Hair follicular keratinocyte (primary cell): ENCODE results near the gene KRI1. TPM values are rescaled to one million over a fixed set of nuclear protein-coding genes. Genes with fewer than 3 reads are reported as not detected.

Source experiments
- total RNA-seq: library from RNA; depleted of rRNA; stranded (reverse); fragments of >200 nt; gene quantifications from 2 replicates; pipeline ENCODE4 v1.2.3, GENCODE V29; 2015

The KRI1 gene
- 11.6 and 17.7 TPM in 2 replicates for total RNA-seq

GRCh38 chr19:10565567-10566407, at the start of gene KRI1:
TSS of gene KRI1 (minus strand) at chr19:10566010. CDS start at chr19:10565999, 11 bp downstream.

GRCh38 chr19:10587022-10587838, 21.4 kb upstream of the KRI1 start, which contains the start of gene AP1M2:
TSS of gene AP1M2 (minus strand) at chr19:10587312. CDS start at chr19:10587231, 81 bp downstream.

GRCh38 chr19:10568826-10569651, 3.2 kb upstream of the KRI1 start, which contains the start of gene CDKN2D:
TSS of gene CDKN2D (minus strand) at chr19:10568979. CDS start at chr19:10568653, 326 bp downstream.

GRCh38 chr19:10543420-10544241, 22.2 kb downstream of the KRI1 start, which contains the start of gene ATG4D:
TSS of gene ATG4D (plus strand) at chr19:10543904. CDS start at chr19:10544091, 187 bp downstream.

GRCh38 chr19:10517361-10517759, 48.5 kb downstream of the KRI1 start, which contains the start of gene S1PR5:
TSS of gene S1PR5 (minus strand) at chr19:10517447. CDS start at chr19:10515011, 2,436 bp downstream.

Other genes with a start within 250 kb of the KRI1 start
- 21.6 and 34.8 TPM in 2 replicates for gene FDX2, start 250.0 kb downstream of the KRI1 start, total RNA-seq
- 17.8 and 20.3 TPM in 2 replicates for gene RAVER1, start 232.5 kb downstream of the KRI1 start, total RNA-seq
- gene ICAM3, start 226.4 kb downstream of the KRI1 start, total RNA-seq = 1.6 and 5.7 TPM in 2 replicates
- 63.7 and 74.0 TPM in 2 replicates for gene TYK2, start 185.4 kb downstream of the KRI1 start, total RNA-seq
- gene CDC37, start 162.5 kb downstream of the KRI1 start, total RNA-seq = 172 and 200 TPM in 2 replicates
- 0.15 and 1.3 TPM in 2 replicates for gene PDE4A, start 145.5 kb downstream of the KRI1 start, total RNA-seq
- 50.0 and 61.7 TPM in 2 replicates for gene KEAP1, start 62.7 kb downstream of the KRI1 start, total RNA-seq
- 22.5 and 27.2 TPM in 2 replicates for gene S1PR5, start 48.6 kb downstream of the KRI1 start, total RNA-seq
- 27.9 and 33.9 TPM in 2 replicates for gene ATG4D, start 22.1 kb downstream of the KRI1 start, total RNA-seq
- 5.1 and 5.9 TPM in 2 replicates for gene CDKN2D, start 3.0 kb upstream of the KRI1 start, total RNA-seq
- gene AP1M2, start 21.3 kb upstream of the KRI1 start, total RNA-seq = 78.9 and 111 TPM in 2 replicates
- 18.8 and 43.9 TPM in 2 replicates for gene SLC44A2, start 59.5 kb upstream of the KRI1 start, total RNA-seq
- 73.8 and 120 TPM in 2 replicates for gene ILF3, start 88.3 kb upstream of the KRI1 start, total RNA-seq
- 18.0 and 25.2 TPM in 2 replicates for gene QTRT1, start 135.4 kb upstream of the KRI1 start, total RNA-seq
- gene DNM2, start 152.1 kb upstream of the KRI1 start, total RNA-seq = 67.5 and 69.0 TPM in 2 replicates